ENCODE data around the gene HMX1. TPM values are rescaled to one million over a fixed set of nuclear protein-coding genes. Genes with fewer than 3 reads are reported as not detected.

The HMX1 gene
- total and polyA plus RNA-seq, 2 donors (not counting 1 experiment from before 2014, with no cell fraction given) = not detected

DNA sequence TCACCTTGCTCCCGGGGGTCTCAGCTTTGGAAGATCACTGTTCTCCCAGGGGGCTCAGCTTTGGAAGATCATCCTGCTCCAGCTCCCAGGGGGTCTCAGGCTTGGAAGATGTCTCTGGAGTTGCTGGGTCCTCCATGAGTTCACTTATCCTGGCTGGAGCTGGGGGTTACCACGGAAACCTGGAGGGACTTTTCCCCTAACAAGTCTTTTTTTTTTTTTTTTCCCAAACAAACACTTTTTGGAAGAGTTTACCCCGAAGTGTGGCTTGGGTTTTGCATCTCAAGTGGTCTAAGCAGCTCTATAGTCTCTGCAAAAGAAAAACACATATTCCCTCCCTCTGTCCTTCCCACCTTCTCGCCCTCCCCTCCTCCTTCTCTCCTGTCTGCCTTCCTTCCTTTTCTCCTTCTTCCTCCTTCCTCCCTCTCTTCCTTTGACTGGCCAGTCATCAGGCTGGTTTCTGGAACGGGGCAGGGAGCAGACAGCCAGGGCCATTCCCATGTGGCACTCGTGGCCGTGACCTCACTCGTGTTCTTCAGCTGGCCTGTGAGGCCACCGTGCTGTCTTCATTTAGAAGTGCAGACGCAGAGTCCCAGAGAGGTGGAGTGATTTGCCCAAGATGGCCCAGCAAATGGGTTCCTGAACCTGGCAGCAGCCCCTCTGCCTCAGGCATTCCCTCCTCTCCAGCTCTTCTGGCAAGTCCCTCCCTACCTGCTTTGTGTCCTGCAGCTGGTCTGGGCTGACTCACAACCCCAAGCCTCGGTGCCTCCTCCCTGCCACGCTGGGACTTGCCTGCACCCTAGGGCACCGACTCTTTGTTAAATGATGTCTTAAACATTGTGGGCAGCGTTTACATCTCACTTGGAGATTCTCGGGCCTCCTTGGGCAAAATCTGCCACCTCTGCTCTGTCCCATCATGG, 25.9 kb upstream of the HMX1 start:
- H3K27ac ChIP-seq (ENCODE audit: low read length in 2 of 2) = no peak overlapping the region
- DNase-seq (no peak), ATAC-seq (ENCODE audit: low read depth) (no peak)
- Mint-ChIP-seq H3K27ac (no peak overlapping the region), H3K4me3 (no peak overlapping the region), H3K27me3 (peaks cover 11% of the 10 kb centered on the region), H3K9me3 (ENCODE audit: insufficient read depth) (peaks cover 2% of the 10 kb centered on the region), H3K4me1 (no peaks in the 10 kb centered on the region)
- no peaks in the 10 kb centered on the region for H3K4me1 ChIP-seq (ENCODE audit: control insufficient read depth in 2 of 2, insufficient read depth in 2 of 2, low read length in 2 of 2)
- no peak overlapping the region for H3K4me3 ChIP-seq (ENCODE audit: control extremely low read depth in 1 of 5, extremely low read depth in 1 of 5, insufficient read depth in 1 of 5, low read depth in 2 of 5, low read length in 4 of 5)
- H3K36me3 ChIP-seq (replicated peaks in 1 of 2; ENCODE audit: control extremely low read depth in 1 of 2, control insufficient read depth in 1 of 2, extremely low read depth in 1 of 2, insufficient read depth in 2 of 2, low read length in 1 of 2) = no peaks in the 10 kb centered on the region
- no peak overlapping the region for H3K9ac ChIP-seq (ENCODE audit: low read length)
- no peaks in the 10 kb centered on the region for H3K79me2 ChIP-seq (ENCODE audit: control insufficient read depth, insufficient read depth, low read length)
- ChIA-PET CTCF (no interaction called here), POLR2A (no interaction called here)
- intact Hi-C loops (cut with micrococcal nuclease) = no loop called here
- H4K20me1 ChIP-seq (ENCODE audit: control insufficient read depth, insufficient read depth, low read length, poor library complexity, severe bottlenecking) = no peaks in the 10 kb centered on the region
- H2AFZ ChIP-seq (ENCODE audit: insufficient read depth, low read depth, low read length, poor library complexity, severe bottlenecking) = no peak overlapping the region
- TF ChIP-seq EZH2 (IDR thresholded peaks at IDR 0.05; ENCODE audit: borderline replicate concordance, insufficient read depth, low read depth, low read length, poor library complexity, severe bottlenecking) = no peak
- TF ChIP-seq, protein P1, sequence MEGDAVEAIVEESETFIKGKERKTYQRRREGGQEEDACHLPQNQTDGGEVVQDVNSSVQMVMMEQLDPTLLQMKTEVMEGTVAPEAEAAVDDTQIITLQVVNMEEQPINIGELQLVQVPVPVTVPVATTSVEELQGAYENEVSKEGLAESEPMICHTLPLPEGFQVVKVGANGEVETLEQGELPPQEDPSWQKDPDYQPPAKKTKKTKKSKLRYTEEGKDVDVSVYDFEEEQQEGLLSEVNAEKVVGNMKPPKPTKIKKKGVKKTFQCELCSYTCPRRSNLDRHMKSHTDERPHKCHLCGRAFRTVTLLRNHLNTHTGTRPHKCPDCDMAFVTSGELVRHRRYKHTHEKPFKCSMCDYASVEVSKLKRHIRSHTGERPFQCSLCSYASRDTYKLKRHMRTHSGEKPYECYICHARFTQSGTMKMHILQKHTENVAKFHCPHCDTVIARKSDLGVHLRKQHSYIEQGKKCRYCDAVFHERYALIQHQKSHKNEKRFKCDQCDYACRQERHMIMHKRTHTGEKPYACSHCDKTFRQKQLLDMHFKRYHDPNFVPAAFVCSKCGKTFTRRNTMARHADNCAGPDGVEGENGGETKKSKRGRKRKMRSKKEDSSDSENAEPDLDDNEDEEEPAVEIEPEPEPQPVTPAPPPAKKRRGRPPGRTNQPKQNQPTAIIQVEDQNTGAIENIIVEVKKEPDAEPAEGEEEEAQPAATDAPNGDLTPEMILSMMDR (IDR thresholded peaks at IDR 0.05) = no peak
- WGBS (ENCODE audit: insufficient coverage) = 45% methylated on average over 15 of the region's 15 CpGs
- H3K9me3 ChIP-seq (ENCODE audit: control extremely low read depth in 1 of 3, control insufficient read depth in 2 of 3, insufficient read depth in 1 of 3, low read length in 2 of 3) = peaks cover 0 to 44% (median 4%) of the 10 kb centered on the region in 3 donors
- peaks cover 0 to 26% (median 4%) of the 10 kb centered on the region in 4 experiments for H3K27me3 ChIP-seq (replicated peaks in 1 of 4; ENCODE audit: control extremely low read depth in 1 of 4, control insufficient read depth in 3 of 4, insufficient read depth in 4 of 4, low read length in 3 of 4)
- no peak overlapping the region for H3K4me2 ChIP-seq (replicated peaks; ENCODE audit: low read depth, low read length, poor library complexity, severe bottlenecking)

DNA sequence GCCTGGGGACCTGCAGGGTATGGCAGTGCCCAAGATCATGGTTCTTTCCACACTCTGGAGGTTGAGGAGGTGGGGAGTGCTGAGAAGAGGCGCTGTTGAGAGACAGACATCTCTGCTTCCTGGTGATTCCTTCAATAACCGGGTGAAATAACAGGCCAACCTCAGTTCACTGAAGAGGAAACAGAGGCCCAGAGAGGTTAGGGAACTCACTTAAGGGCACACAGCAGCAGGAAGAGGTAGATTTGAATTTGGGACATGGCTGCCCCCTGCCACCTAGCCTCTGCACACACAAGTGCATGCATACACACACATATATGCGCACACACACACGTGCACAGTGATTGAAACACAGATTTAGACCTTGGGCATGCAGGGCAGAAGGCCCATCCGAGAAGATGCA, 24.9 kb upstream of the HMX1 start:
- ChIA-PET CTCF (no interaction called here), POLR2A (no interaction called here)
- Mint-ChIP-seq H3K27me3 (peaks cover 12% of the 10 kb centered on the region), H3K9me3 (ENCODE audit: insufficient read depth) (peaks cover 1% of the 10 kb centered on the region), H3K4me3 (no peak overlapping the region), H3K4me1 (no peaks in the 10 kb centered on the region), H3K27ac (no peak overlapping the region)
- peaks cover 0 to 41% (median under 1%) of the 10 kb centered on the region in 3 donors for H3K9me3 ChIP-seq (ENCODE audit: control extremely low read depth in 1 of 3, control insufficient read depth in 2 of 3, insufficient read depth in 1 of 3, low read length in 2 of 3)
- intact Hi-C loops (cut with micrococcal nuclease) = no loop called here
- no peak overlapping the region for H3K27ac ChIP-seq (ENCODE audit: low read length in 2 of 2)
- H3K79me2 ChIP-seq (ENCODE audit: control insufficient read depth, insufficient read depth, low read length) = no peaks in the 10 kb centered on the region
- DNase-seq = no peak
- no peaks in the 10 kb centered on the region for H3K4me1 ChIP-seq (ENCODE audit: control insufficient read depth in 2 of 2, insufficient read depth in 2 of 2, low read length in 2 of 2)
- no peaks in the 10 kb centered on the region for H4K20me1 ChIP-seq (ENCODE audit: control insufficient read depth, insufficient read depth, low read length, poor library complexity, severe bottlenecking)
- H3K4me3 ChIP-seq (ENCODE audit: control extremely low read depth in 1 of 5, extremely low read depth in 1 of 5, insufficient read depth in 1 of 5, low read depth in 2 of 5, low read length in 4 of 5) = no peak overlapping the region
- no peak for ATAC-seq (ENCODE audit: low read depth)
- peaks cover 0 to 28% (median 6%) of the 10 kb centered on the region in 4 experiments for H3K27me3 ChIP-seq (replicated peaks in 1 of 4; ENCODE audit: control extremely low read depth in 1 of 4, control insufficient read depth in 3 of 4, insufficient read depth in 4 of 4, low read length in 3 of 4)
- TF ChIP-seq, protein P1 (IDR thresholded peaks at IDR 0.05) = no peak
- TF ChIP-seq EZH2 (IDR thresholded peaks at IDR 0.05; ENCODE audit: borderline replicate concordance, insufficient read depth, low read depth, low read length, poor library complexity, severe bottlenecking) = no peak
- H3K4me2 ChIP-seq (replicated peaks; ENCODE audit: low read depth, low read length, poor library complexity, severe bottlenecking) = no peak overlapping the region
- H2AFZ ChIP-seq (ENCODE audit: insufficient read depth, low read depth, low read length, poor library complexity, severe bottlenecking) = no peak overlapping the region
- no peaks in the 10 kb centered on the region for H3K36me3 ChIP-seq (replicated peaks in 1 of 2; ENCODE audit: control extremely low read depth in 1 of 2, control insufficient read depth in 1 of 2, extremely low read depth in 1 of 2, insufficient read depth in 2 of 2, low read length in 1 of 2)
- WGBS (ENCODE audit: insufficient coverage) = 68% methylated on average over 4 of the region's 5 CpGs
- H3K9ac ChIP-seq (ENCODE audit: low read length) = no peak overlapping the region

All from B cell (primary cell).